Measurements from ENCODE around the gene LPCAT1. TPM values are rescaled to one million over a fixed set of nuclear protein-coding genes. Genes with fewer than 3 reads are reported as not detected.

The LPCAT1 gene
- total RNA-seq, 1 donor from 2014 or later, result 108 TPM

- Mint-ChIP-seq H3K9me3 (peaks cover 3% of the 10 kb centered on the region), H3K4me1 (no peaks in the 10 kb centered on the region), H3K36me3 (no peaks in the 10 kb centered on the region), H3K4me3 (no peak overlapping the region), H3K27ac (no peak overlapping the region), H3K27me3 (ENCODE audit: insufficient read depth, low read depth) (peaks cover 5% of the 10 kb centered on the region)
- no peak overlapping the region for H3K9ac ChIP-seq
- H3F3A ChIP-seq (ENCODE audit: low read depth), result no peaks in the 10 kb centered on the region
- no peak overlapping the region for H3K27ac ChIP-seq
- H3K27me3 ChIP-seq, result no peaks in the 10 kb centered on the region
- no peaks in the 10 kb centered on the region for H4K20me1 ChIP-seq (ENCODE audit: low read depth)
- DNase-seq (ENCODE audit: low spot score), result no peak
- H3K9me3 ChIP-seq (ENCODE audit: low read depth), result no peaks in the 10 kb centered on the region
- H3K4me2 ChIP-seq, result no peak overlapping the region
- H2AFZ ChIP-seq (replicated peaks), result no peak overlapping the region
- H3K36me3 ChIP-seq, result no peaks in the 10 kb centered on the region
- TF ChIP-seq CTCF (IDR thresholded peaks at IDR 0.05) (no peak), EZH2phosphoT487 (IDR thresholded peaks at IDR 0.05) (no peak), EZH2 (IDR thresholded peaks at IDR 0.05) (no peak)
- no peaks in the 10 kb centered on the region for H3K4me1 ChIP-seq
- no peaks in the 10 kb centered on the region for H3K79me2 ChIP-seq (ENCODE audit: low read depth)
- no peak overlapping the region for H3K4me3 ChIP-seq
These were observed 11.9 kb upstream of the LPCAT1 start for GRCh38 chr5:1535646-1536045.

DNA sequence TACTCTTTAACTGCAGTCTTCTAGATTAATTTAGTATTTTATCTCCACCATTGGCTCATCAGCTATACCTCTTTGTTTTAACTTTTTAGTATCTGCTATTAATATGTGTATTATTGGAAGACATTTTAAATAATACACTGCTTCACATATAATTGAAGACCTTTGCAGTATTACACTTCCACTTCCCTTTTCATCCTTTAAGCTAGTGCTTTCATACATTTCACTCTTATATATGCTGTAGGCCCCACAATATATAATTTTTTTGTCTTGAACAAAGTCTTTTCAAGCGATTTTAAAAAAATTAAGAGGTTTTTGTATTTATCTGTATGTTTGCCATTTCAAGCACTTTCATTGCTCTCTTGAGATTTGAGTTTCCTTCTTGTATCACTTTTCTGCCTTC, 8.6 kb upstream of the LPCAT1 start:
- Mint-ChIP-seq H3K4me1 (no peaks in the 10 kb centered on the region), H3K9me3 (peaks cover 2% of the 10 kb centered on the region), H3K36me3 (no peaks in the 10 kb centered on the region), H3K27me3 (ENCODE audit: insufficient read depth, low read depth) (peaks cover 4% of the 10 kb centered on the region), H3K27ac (no peak overlapping the region), H3K4me3 (no peak overlapping the region)
- Histone ChIP-seq H2AFZ (replicated peaks) (no peak overlapping the region), H4K20me1 (ENCODE audit: low read depth) (no peaks in the 10 kb centered on the region), H3K79me2 (ENCODE audit: low read depth) (no peaks in the 10 kb centered on the region), H3F3A (ENCODE audit: low read depth) (no peaks in the 10 kb centered on the region), H3K27ac (no peak overlapping the region), H3K27me3 (no peaks in the 10 kb centered on the region), H3K4me3 (no peak overlapping the region), H3K4me1 (no peaks in the 10 kb centered on the region), H3K4me2 (no peak overlapping the region), H3K9ac (no peak overlapping the region), H3K9me3 (ENCODE audit: low read depth) (no peaks in the 10 kb centered on the region), H3K36me3 (no peaks in the 10 kb centered on the region)
- TF ChIP-seq EZH2phosphoT487 (IDR thresholded peaks at IDR 0.05) (no peak), CTCF (IDR thresholded peaks at IDR 0.05) (no peak), EZH2 (IDR thresholded peaks at IDR 0.05) (no peak)
- DNase-seq (ENCODE audit: low spot score), result no peak

- Histone ChIP-seq H3K27ac (no peak overlapping the region), H3K36me3 (no peaks in the 10 kb centered on the region), H3K79me2 (ENCODE audit: low read depth) (no peaks in the 10 kb centered on the region), H3K4me1 (no peaks in the 10 kb centered on the region), H2AFZ (replicated peaks) (no peak overlapping the region), H3K27me3 (no peaks in the 10 kb centered on the region), H3K4me2 (no peak overlapping the region), H3K9ac (no peak overlapping the region), H3K9me3 (ENCODE audit: low read depth) (no peaks in the 10 kb centered on the region), H3K4me3 (no peak overlapping the region), H3F3A (ENCODE audit: low read depth) (no peaks in the 10 kb centered on the region), H4K20me1 (ENCODE audit: low read depth) (no peaks in the 10 kb centered on the region)
- no peak overlapping the region for H3K27ac Mint-ChIP-seq
- H3K27me3 Mint-ChIP-seq (ENCODE audit: insufficient read depth, low read depth), result peaks cover 2% of the 10 kb centered on the region
- no peak for DNase-seq (ENCODE audit: low spot score)
- TF ChIP-seq EZH2 (IDR thresholded peaks at IDR 0.05), result no peak
- TF ChIP-seq EZH2phosphoT487 (IDR thresholded peaks at IDR 0.05), result no peak
- TF ChIP-seq CTCF (IDR thresholded peaks at IDR 0.05), result no peak
- H3K4me3 Mint-ChIP-seq, result no peak overlapping the region
- no peaks in the 10 kb centered on the region for H3K36me3 Mint-ChIP-seq
- no peaks in the 10 kb centered on the region for H3K4me1 Mint-ChIP-seq
- H3K9me3 Mint-ChIP-seq, result peaks cover 2% of the 10 kb centered on the region
These were observed 5.7 kb upstream of the LPCAT1 start for GRCh38 chr5:1529498-1529897.

Data from neural progenitor cell (in vitro differentiated cells).